Activated CD4-positive, alpha-beta T cell treated with anti-CD3 and anti-CD28 coated beads, Interleukin-2, amount 50 U/mL, for 24 hours (primary cell): ENCODE results near the gene CHODL.

ENCODE experiments used
- DNase-seq, 2 donors: peaks; one replicate each; pipeline ENCODE4 v3.0.0-alpha.2; 2020; ENCODE audit warnings: low read depth in 1 of 2, low spot score in 1 of 2

Gene CHODL

DNA sequence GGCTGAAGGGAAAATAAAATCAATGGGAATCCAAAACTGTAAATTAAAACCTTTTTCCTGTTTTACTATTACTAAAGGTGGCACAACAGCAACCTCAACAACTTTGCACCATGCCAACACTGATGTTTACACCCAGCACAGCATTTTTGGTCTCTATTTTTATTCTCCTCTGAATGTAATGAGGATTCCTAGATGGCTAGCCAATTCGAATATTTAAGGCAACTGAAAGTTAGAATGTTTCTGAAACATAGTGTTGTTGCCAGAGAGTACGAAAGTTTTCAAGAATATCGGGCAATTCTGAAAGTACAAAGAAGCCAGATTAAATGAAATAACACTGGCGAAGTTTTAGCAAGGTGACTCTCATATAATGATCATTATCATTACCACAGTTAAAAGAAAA, 40.7 kb downstream of the CHODL start:
- no peak for DNase-seq

DNA sequence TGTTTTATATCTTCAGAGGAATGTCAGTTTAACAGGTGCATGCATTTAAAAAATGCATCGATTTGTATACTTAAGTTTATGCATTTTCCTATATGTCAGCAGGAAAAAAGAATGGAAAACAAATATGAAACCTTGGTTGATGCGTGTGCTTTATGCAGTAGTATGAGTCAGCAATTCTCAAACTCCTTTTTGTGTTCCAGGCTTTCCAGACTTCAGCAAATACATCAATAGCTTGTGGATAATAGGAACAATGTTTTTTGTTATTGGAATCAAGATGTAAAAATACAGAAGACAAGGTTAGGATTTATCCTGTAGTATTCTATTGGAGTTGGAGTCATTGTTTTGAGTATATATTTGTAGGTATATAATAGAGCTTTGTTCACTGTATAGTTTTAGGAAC, 45.2 kb downstream of the CHODL start:
- no peak for DNase-seq

DNA sequence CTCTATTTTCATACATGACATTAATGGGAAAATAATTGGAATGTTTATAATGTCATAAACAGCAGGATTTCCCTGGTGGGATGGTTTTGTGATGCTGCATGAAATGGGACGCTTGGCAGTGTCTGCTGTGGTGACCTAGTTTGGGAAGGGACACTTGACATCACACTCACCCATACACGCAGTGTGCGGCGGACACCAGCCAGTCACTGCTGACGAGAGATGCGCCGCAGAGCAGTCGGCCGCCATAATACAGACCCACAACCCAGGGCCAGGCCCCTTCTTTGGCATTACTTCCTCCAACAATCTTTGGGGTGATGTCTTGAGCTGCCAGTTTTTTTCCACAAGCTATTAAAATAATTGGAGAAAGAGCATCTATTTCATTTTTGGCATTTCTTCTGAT, 49.5 kb downstream of the CHODL start:
- no peak for DNase-seq

DNA sequence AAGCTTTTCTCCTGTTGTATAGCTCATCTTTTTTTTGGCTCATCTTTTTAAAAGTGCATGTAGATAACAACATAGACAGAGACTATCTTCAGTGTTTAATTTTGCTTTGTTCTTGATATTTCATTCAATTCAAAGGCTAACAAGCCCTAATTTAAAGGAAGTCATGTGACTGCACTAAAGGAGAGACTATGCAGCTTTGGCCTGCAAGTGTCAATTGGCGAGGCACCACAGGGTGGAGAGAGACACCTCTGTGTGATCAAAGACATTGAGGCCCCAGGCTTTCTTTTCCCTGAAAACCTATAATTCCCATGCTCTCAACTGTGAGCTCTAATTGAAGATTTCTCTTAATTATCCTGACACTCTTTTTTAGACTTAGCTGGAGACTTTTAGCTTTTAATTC, 53.6 kb downstream of the CHODL start:
- DNase-seq = no peak
